GM18505 (cell line): ENCODE results near the gene PPFIA1.

Experiments used
- ATAC-seq: cut with Tn5 transposase; IDR thresholded peaks from one replicate; pipeline ENCODE4 v1.9.1; 2021; ENCODE audit not compliant: unreplicated experiment
- POLR2A ChIP-seq: IDR thresholded peaks from 4 replicates; pipeline ENCODE4 v1.6.1; 2011; ENCODE audit warnings: borderline replicate concordance; ENCODE audit not compliant: insufficient read depth, insufficient read length; ENCODE audit errors: extremely low read depth

The PPFIA1 gene

DNA sequence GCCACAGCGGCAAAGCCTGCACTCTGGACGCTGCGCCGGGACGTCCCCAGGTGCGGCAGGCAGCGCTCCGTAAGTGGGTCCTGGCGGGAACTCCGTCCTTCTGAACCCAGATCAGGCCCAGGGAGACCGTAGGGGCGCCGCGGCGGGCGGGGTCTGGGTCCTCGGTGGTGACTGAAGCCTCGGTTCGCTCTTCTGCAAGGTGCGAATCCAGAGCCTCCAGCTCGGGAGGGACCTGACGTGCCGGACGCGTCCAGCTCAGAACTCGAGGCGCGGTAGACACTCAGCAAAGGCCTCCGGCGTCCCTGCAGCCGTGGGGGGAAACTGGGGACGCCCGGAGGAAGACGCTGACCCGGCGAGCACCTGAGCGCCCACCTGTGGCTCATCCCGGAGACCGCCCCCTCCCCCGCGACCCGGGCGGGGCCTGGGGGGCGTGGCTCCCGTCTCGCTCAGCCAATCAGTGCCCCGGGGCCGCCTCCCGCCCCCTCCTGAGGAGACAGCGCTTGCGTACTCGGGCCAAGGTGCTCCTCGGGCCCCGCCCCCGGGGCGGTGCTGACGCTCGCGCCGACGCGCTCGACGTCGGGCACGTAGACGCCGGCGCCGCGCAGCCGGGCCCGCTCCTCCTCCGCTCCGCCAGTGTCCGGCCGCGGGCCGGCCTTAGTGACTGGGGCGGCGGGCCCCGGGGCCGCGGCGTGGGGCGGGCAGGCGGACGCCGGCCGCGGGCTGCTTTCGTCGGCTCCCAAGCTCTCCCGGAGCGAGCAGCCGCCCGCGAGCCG, at the start of gene PPFIA1:
PPFIA1 (plus strand) TSS at position 587 of the 773 bp plus-strand sequence. CDS start 1,483 bp downstream, outside the sequence.
- peak; percentile 86 for ATAC-seq
- peak; percentile 91 for TF ChIP-seq POLR2A

DNA sequence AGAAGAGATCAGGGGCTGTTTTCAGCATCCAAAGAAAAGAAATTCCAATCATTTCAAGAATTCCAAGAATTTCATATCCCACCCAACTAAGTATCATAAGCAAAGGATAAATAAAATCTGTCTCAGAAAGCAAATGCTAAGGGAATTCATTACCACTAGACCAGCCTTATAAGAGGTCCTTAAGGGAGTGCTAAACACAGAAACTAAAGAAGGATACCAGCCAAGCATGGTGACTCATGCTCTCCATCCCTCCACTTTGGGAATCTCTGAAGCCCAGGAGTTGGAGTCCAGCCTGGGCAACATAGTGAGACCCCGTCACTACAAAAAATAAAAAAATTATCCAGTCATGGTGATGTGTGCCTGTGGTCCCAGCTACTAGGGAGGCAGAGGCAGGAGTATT, 49.6 kb upstream of the PPFIA1 start:
- ATAC-seq = no peak

DNA sequence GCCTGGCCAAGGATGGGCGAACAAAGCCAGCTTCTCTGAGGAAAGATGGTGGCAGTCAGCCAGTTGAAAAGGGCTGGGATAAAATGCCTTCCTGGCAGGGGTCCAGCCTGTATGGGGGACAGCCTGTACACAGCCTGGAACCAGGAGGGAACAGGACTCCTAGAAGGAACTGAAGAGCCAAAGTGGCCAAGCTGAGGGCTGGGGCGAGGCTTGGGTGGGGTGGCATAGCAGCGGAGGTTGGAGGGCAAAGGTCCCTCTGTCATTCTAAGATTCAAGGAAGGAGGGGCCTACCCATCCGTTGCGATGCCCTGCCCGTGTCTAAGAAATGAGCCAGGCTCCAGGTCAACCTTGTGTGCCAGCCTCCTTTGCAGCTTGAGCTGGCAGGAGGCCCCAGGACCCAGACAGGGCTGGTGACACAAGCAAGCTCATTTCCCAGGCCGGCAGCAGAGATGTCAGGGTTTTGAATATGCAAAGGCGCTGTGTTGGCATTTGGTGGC, 44.8 kb upstream of the PPFIA1 start:
- ATAC-seq = no peak
- TF ChIP-seq POLR2A = no peak

More for the DNA sequence above, 49.6 kb upstream of the PPFIA1 start:
- TF ChIP-seq POLR2A = no peak

DNA sequence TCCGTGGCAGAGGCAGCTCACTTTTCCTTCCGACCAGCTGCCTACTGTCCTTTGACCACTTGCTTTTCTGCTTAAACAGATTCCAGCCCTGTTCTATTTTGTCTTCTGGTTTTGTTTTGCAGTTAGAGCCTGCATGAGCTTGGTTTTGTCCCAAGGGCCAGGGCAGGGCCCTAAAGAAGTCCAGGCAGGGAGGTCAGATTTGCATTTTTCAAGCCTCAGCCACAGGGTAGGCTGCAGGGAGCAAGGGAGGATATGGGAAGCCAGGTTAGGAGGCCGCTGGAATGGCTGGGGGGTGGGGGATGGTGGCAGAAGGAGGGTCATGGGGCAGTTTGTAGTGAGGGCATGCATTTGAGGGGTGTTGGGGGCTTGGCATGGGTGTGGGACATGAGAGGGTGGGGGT, 44.3 kb upstream of the PPFIA1 start:
- TF ChIP-seq POLR2A = no peak
- no peak for ATAC-seq

DNA sequence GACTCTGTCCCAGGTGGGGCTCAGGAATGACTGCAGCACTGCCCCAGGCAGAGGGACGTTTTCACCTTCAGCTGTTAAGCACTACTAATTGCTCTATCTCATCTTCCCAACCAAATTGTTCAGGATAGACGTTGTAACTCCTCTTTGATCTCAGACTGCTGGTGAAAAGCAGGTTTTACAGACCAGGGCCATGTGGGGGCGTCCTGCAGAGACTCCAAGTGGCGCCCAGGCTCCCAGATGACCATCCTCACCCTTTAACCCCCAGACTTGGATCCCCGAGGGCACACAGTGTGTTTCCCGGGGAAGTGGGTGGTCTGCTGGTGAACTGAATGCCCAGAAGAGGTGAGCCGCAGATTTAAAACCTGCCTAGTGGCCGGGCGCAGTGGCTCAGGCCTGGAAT, 43.5 kb upstream of the PPFIA1 start:
- TF ChIP-seq POLR2A = no peak
- ATAC-seq = no peak

DNA sequence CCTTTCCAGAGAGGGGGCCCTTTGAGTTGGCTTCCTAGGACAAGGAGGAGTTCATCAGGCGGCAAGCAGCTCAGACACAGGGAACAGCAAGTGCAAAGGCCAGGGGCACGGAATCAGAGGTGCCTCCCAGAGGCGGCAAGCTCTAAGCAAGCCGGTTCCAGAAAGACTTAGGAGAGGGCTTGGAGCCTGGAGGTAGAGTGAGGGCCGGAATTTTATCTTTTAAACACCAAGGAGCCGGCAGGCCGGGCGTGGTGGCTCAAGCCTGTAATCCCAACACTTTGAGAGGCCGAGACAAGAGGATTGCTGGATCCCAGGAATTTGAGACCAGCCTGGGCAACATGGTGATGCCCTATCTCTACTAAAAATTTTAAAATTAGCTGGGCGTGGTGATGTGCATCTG, 40.8 kb upstream of the PPFIA1 start:
- ATAC-seq = no peak
- no peak for TF ChIP-seq POLR2A

DNA sequence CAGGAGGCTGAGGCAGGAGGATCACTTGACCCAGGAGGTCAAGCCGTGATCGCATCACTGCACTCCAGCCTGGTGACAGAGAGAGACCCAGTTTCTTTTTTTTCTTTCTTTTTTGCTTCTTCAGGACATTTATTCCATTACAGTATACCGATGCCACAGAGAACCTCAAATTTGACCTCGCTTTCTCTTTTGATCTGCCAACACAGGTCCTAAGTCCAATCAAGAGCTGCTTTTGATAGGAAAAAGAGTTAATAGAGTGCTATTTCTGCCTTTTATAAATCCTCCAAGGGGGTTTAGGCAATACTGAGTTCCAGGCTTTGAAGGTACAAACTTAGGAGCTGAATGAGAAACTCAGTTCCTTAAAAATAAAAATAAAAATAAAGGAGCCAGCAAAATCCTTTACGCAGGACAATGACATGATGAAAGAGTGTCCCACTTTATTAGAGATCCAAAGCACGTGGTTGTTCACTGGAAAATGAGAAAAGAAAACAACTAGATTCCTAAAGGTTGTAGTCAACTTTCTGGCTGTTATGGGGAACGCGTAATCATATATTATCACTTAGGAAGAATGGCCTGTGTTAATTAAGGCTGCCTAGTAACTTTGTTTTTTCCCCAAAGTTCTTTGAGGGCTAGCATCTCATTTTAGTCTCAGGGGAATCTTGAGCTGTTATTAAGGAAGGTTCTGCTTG, 40.2 kb upstream of the PPFIA1 start:
- no peak for TF ChIP-seq POLR2A
- no peak for ATAC-seq

DNA sequence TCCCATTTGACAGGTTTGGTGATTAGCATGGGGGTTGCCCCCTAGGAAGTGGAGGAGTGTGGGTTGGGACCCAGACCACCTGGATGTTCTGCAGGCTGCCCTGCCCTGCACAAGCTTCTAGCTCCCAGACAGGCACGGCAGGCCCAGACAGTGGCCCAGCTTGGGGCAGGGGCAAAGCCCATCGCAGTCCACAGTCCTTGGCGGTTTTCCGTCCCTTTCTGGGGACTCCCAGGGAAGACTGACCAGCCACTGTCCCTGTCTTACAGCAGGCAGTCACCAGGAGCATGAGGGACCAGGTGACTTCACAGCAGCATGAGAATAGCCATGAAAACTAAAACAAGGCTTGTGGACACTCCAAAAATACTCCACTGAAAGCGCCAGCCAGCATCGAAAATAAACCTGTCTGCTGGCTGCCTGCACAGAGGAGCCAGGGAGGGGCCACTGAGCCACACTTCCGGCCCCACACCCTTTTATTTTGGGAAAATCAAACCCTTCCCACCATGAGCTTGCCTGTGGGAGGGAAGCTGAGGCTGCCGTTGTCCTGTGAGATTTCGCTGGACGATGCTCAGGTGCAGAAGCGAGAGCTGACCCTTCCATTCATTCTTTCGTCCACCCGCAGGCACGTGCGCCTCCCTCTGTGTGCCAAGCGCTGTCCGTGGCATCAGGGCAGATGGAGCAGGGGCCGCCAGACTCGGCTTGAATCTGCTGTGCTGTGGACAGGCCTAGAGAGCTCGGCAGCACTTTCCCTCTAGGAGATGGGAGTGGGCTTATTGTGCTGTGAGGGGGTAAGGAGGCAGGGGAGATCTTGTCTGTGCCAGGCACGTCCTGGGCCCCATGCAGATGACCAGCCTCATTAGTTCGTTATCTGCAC, 39.4 kb upstream of the PPFIA1 start:
- TF ChIP-seq POLR2A = no peak
- ATAC-seq = no peak

DNA sequence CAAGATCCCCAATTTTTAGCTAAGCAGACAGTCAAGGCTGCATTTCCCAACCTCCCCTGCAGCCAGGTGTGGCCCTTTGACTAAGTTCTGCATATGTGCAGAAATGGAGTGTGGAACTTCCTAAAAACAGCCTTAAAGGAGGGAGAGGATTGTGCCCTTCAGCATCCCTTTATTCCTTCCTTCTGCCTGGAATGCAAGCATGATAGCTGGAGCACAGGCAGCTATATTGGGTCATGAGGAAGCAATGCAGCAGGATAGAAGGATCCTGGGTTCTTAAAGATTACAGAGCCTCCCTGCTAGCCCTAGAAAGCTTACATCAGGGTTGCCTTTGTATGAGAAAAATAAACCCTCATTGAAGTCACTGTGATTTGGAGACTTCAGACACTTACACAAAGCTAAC, 37.5 kb upstream of the PPFIA1 start:
- TF ChIP-seq POLR2A = no peak
- ATAC-seq = no peak

DNA sequence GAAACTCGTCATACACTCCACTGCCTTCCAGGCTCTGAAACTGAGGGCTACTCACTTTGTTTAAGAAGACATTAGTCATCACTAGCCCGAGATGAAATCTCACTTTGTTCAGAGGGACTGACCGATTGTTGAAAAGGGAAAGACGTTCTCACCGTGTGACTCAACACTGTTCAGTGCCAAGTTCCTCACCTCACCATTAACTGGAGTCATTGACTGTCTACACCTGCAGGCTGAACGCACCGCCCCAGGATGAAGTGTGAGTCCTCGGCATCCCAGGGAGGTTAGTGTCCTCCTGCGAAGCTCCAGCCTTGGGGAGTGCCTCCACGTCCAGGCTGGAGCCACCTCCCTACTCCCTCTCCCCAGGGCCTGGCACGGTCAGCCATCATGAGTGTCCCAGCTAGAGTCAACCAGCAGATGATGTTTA, 37.0 kb upstream of the PPFIA1 start:
- no peak for ATAC-seq
- TF ChIP-seq POLR2A = no peak

DNA sequence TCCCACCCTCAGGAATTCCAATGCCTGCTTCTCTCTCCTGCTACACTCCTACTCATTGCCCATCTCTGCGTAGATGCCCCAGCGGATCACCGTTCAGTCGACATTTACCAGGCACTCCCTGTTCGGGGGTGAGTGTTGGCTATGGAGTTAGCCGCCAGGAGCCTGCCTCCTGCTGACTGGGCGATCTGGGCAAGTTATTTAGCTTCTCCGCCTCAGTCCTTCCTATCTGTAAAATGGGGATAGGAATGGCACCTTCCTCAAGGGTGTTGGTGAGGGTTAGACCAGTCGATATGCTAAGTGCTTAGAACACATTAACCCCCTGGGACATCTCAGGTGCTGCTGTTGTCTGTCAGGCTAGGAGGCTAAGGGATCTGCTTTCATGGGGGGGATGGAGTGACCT, 36.5 kb upstream of the PPFIA1 start:
- no peak for ATAC-seq

DNA sequence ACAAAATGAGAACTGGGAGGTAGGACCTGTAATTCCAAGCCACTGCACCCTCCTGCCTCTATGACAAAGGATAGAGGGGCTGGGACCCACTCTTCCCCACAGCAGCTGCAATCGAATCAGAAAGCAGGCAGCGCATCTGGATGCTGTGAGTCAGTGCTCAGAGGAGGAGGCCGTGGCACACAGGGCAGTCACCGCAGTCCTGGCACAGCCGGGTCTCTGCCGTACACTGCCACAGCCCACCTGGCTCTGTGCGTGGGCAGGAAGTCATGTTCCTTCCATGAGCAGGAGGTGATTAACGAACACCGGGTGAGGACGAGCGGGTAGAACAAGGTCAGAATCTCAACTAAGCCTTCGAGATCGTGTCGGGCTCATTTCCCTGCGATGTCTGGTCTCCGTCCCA, 30.2 kb upstream of the PPFIA1 start:
- no peak for TF ChIP-seq POLR2A
- ATAC-seq = no peak

More for the DNA sequence above, 36.5 kb upstream of the PPFIA1 start:
- no peak for TF ChIP-seq POLR2A

DNA sequence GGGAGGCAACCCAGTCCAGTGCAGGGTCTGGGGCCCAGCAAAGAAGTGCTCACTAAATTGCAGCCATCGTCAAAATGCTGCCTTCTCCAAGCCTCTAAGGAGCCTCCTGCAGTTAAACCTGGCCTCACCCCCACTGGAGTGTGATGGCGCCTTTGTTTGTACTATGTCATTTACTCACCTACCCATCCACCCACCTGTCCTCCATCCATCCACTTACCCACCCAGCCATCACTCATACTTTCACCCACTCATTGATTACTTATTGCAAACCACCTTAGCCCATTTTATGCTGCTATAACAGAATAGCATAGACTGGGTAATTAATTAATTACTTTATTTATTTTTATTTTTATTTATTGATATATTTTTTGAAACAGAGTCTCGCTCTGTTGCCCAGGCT, 28.8 kb upstream of the PPFIA1 start:
- no peak for TF ChIP-seq POLR2A
- no peak for ATAC-seq
